MG63 (cell line): ENCODE measurements around the gene TDP1. TPM values are rescaled to one million over a fixed set of nuclear protein-coding genes. Genes with fewer than 3 reads are reported as not detected.
A peak's percentile ranks its signal among the peaks of the same experiment; 100 is the strongest.

ENCODE experiments used
- DNase-seq: peaks from one replicate; pipeline ENCODE4 v3.0.0-alpha.2; 2020
- H3K27me3 ChIP-seq: fragments of 250-450 bp; sonication (Bioruptor Pico); 2 replicates; pipeline ENCODE4 v1.5.1; 2020; ENCODE audit warnings: mild to moderate bottlenecking, moderate library complexity
- H3K36me3 ChIP-seq: fragments of 250-450 bp; sonication (Bioruptor Pico); 2 replicates; pipeline ENCODE4 v1.5.1; 2020; ENCODE audit warnings: mild to moderate bottlenecking, moderate library complexity
- H3K4me3 ChIP-seq: fragments of 250-450 bp; sonication (Bioruptor Pico); 2 replicates; pipeline ENCODE4 v1.5.1; 2020; ENCODE audit warnings: mild to moderate bottlenecking, moderate library complexity
- H3K9me3 ChIP-seq: fragments of 250-450 bp; sonication (Bioruptor Pico); 2 replicates; pipeline ENCODE4 v1.5.1; 2020; ENCODE audit warnings: mild to moderate bottlenecking, moderate library complexity
- total RNA-seq: library from RNA; depleted of rRNA; stranded (reverse); fragments of >200 nt; shearing (Covaris generic); gene quantifications from 2 replicates; pipeline ENCODE4 v1.2.3, GENCODE V29; 2014; ENCODE audit warnings: low replicate concordance

Gene TDP1
- total RNA-seq, 1 experiment from 2014 or later: 14.6 TPM

GRCh38 chr14:89963288-89963978 is 7.7 kb downstream of the TDP1 start:
- Histone ChIP-seq H3K36me3 (peaks cover 11% of the 10 kb centered on the region), H3K4me3 (no peak overlapping the region), H3K27me3 (no peaks in the 10 kb centered on the region), H3K9me3 (no peaks in the 10 kb centered on the region)
- no peak for DNase-seq

GRCh38 chr14:89965839-89966238 is 10.1 kb downstream of the TDP1 start:
- no peaks in the 10 kb centered on the region for H3K27me3 ChIP-seq
- no peak for DNase-seq
- H3K4me3 ChIP-seq: no peak overlapping the region
- H3K36me3 ChIP-seq: peaks cover 11% of the 10 kb centered on the region
- no peaks in the 10 kb centered on the region for H3K9me3 ChIP-seq

- no peaks in the 10 kb centered on the region for H3K9me3 ChIP-seq
- H3K27me3 ChIP-seq: no peaks in the 10 kb centered on the region
- H3K36me3 ChIP-seq: peaks cover 3% of the 10 kb centered on the region; the same call in 1 of the 2 replicates
- peak; percentile 21 for DNase-seq
- no peak overlapping the region for H3K4me3 ChIP-seq
Measured at GRCh38 chr14:89973234-89973823, 17.6 kb downstream of the TDP1 start.

- no peak for DNase-seq
- H3K9me3 ChIP-seq: no peaks in the 10 kb centered on the region
- no peaks in the 10 kb centered on the region for H3K27me3 ChIP-seq
- H3K4me3 ChIP-seq: no peak overlapping the region
- peaks cover 3% of the 10 kb centered on the region; the same call in 1 of the 2 replicates for H3K36me3 ChIP-seq
Measured at GRCh38 chr14:89977668-89978067, 21.9 kb downstream of the TDP1 start.

GRCh38 chr14:89978656-89979055 is 22.9 kb downstream of the TDP1 start:
- Histone ChIP-seq H3K27me3 (no peaks in the 10 kb centered on the region), H3K9me3 (no peaks in the 10 kb centered on the region), H3K36me3 (no peaks in the 10 kb centered on the region; the same call in none of the 2 replicates), H3K4me3 (no peak overlapping the region)
- no peak for DNase-seq

- H3K9me3 ChIP-seq: no peaks in the 10 kb centered on the region
- no peak for DNase-seq
Measured at GRCh38 chr14:89983375-89983774, 27.6 kb downstream of the TDP1 start.

GRCh38 chr14:89986462-89987160 is 30.9 kb downstream of the TDP1 start:
- no peaks in the 10 kb centered on the region for H3K9me3 ChIP-seq
- H3K36me3 ChIP-seq: no peaks in the 10 kb centered on the region; the same call in none of the 2 replicates
- no peak for DNase-seq
- no peak overlapping the region for H3K4me3 ChIP-seq
- no peaks in the 10 kb centered on the region for H3K27me3 ChIP-seq

More at GRCh38 chr14:89983375-89983774, 27.6 kb downstream of the TDP1 start:
- Histone ChIP-seq H3K36me3 (no peaks in the 10 kb centered on the region; the same call in 1 of the 2 replicates), H3K4me3 (no peak overlapping the region), H3K27me3 (no peaks in the 10 kb centered on the region)

GRCh38 chr14:89987161-89987475 is 31.4 kb downstream of the TDP1 start:
- Histone ChIP-seq H3K9me3 (no peaks in the 10 kb centered on the region), H3K4me3 (no peak overlapping the region), H3K27me3 (no peaks in the 10 kb centered on the region), H3K36me3 (no peaks in the 10 kb centered on the region; the same call in none of the 2 replicates)
- DNase-seq: no peak

GRCh38 chr14:89988787-89989186 is 33.1 kb downstream of the TDP1 start:
- Histone ChIP-seq H3K9me3 (no peaks in the 10 kb centered on the region), H3K36me3 (peaks cover 6% of the 10 kb centered on the region), H3K4me3 (no peak overlapping the region), H3K27me3 (no peaks in the 10 kb centered on the region)
- DNase-seq: no peak

- H3K4me3 ChIP-seq: no peak overlapping the region
- DNase-seq: no peak
- H3K36me3 ChIP-seq: peaks cover 10% of the 10 kb centered on the region
- no peaks in the 10 kb centered on the region for H3K27me3 ChIP-seq
- H3K9me3 ChIP-seq: no peaks in the 10 kb centered on the region
Measured at GRCh38 chr14:89990218-89990617, 34.5 kb downstream of the TDP1 start.

GRCh38 chr14:89990623-89991275 is 35.0 kb downstream of the TDP1 start:
- no peak overlapping the region for H3K4me3 ChIP-seq
- no peaks in the 10 kb centered on the region for H3K9me3 ChIP-seq
- no peaks in the 10 kb centered on the region for H3K27me3 ChIP-seq
- no peak for DNase-seq
- H3K36me3 ChIP-seq: peaks cover 10% of the 10 kb centered on the region

GRCh38 chr14:89992273-89992672 is 36.5 kb downstream of the TDP1 start:
- Histone ChIP-seq H3K9me3 (no peaks in the 10 kb centered on the region), H3K4me3 (no peak overlapping the region), H3K27me3 (no peaks in the 10 kb centered on the region), H3K36me3 (peaks cover 10% of the 10 kb centered on the region)
- no peak for DNase-seq

- H3K4me3 ChIP-seq: no peak overlapping the region
- no peaks in the 10 kb centered on the region for H3K27me3 ChIP-seq
- H3K36me3 ChIP-seq: peaks cover 13% of the 10 kb centered on the region
- H3K9me3 ChIP-seq: no peaks in the 10 kb centered on the region
- no peak for DNase-seq
Measured at GRCh38 chr14:89996963-89997362, 41.2 kb downstream of the TDP1 start.

GRCh38 chr14:90000935-90001334 is 45.2 kb downstream of the TDP1 start:
- Histone ChIP-seq H3K4me3 (no peak overlapping the region), H3K9me3 (no peaks in the 10 kb centered on the region), H3K36me3 (peaks cover 3% of the 10 kb centered on the region; the same call in 1 of the 2 replicates), H3K27me3 (no peaks in the 10 kb centered on the region)
- DNase-seq: no peak

GRCh38 chr14:90003526-90004307 is 48.0 kb downstream of the TDP1 start:
- no peaks in the 10 kb centered on the region for H3K36me3 ChIP-seq
- H3K9me3 ChIP-seq: no peaks in the 10 kb centered on the region
- no peaks in the 10 kb centered on the region for H3K27me3 ChIP-seq
- H3K4me3 ChIP-seq: no peak overlapping the region
- DNase-seq: no peak

- Histone ChIP-seq H3K27me3 (no peaks in the 10 kb centered on the region), H3K4me3 (no peak overlapping the region), H3K36me3 (no peaks in the 10 kb centered on the region), H3K9me3 (no peaks in the 10 kb centered on the region)
- DNase-seq: no peak
Measured at GRCh38 chr14:90005441-90005840, 49.7 kb downstream of the TDP1 start.
